GM12891 (cell line): ENCODE measurements around the gene AKIP1.
"Not testable (repeated sequence)": the region's sequence is repeated elsewhere in the genome, so short reads cannot be mapped to it uniquely, and the experiment has no call there.

ENCODE experiments used
- POLR2A ChIP-seq: IDR thresholded peaks from 2 replicates; pipeline ENCODE4 v1.6.1; 2011; ENCODE audit warnings: low read depth, low read length, control low read depth
- POLR2AphosphoS5 ChIP-seq: IDR thresholded peaks from 2 replicates; pipeline ENCODE4 v1.6.1; 2011; ENCODE audit warnings: low read depth, low read length, control low read depth
- POU2F2 ChIP-seq: IDR thresholded peaks from 2 replicates; pipeline ENCODE4 v1.6.1; 2011; ENCODE audit warnings: low read depth, mild to moderate bottlenecking, control low read depth, low read length, moderate library complexity
- SPI1 ChIP-seq: IDR thresholded peaks from 2 replicates; pipeline ENCODE4 v1.6.1; 2011; ENCODE audit warnings: low read depth, low read length, control low read depth
- TAF1 ChIP-seq: IDR thresholded peaks from 2 replicates; pipeline ENCODE4 v1.6.1; 2011; ENCODE audit warnings: low read depth, low read length, control low read depth

GRCh38 chr11:8891185-8891584, 19.8 kb upstream of the AKIP1 start:
- not testable (repeated sequence) for TF ChIP-seq TAF1, POLR2AphosphoS5, POLR2A, SPI1, POU2F2
